ENCODE measurements around the gene DCLRE1A. TPM values are rescaled to one million over a fixed set of nuclear protein-coding genes. Genes with fewer than 3 reads are reported as not detected.
A peak's percentile ranks its signal among the peaks of the same experiment; 100 is the strongest.

The DCLRE1A gene
- total and polyA plus RNA-seq, 9 of the 15 experiments (the other 6 are each of a cell fraction or from before 2014, with no cell fraction given), result 8.5 to 25.5 (median 15.5) TPM

- TF ChIP-seq SFPQ (IDR thresholded peaks at IDR 0.05; ENCODE audit: low read depth, low read length), result no peak
- TF ChIP-seq, protein P1, sequence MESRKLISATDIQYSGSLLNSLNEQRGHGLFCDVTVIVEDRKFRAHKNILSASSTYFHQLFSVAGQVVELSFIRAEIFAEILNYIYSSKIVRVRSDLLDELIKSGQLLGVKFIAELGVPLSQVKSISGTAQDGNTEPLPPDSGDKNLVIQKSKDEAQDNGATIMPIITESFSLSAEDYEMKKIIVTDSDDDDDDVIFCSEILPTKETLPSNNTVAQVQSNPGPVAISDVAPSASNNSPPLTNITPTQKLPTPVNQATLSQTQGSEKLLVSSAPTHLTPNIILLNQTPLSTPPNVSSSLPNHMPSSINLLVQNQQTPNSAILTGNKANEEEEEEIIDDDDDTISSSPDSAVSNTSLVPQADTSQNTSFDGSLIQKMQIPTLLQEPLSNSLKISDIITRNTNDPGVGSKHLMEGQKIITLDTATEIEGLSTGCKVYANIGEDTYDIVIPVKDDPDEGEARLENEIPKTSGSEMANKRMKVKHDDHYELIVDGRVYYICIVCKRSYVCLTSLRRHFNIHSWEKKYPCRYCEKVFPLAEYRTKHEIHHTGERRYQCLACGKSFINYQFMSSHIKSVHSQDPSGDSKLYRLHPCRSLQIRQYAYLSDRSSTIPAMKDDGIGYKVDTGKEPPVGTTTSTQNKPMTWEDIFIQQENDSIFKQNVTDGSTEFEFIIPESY (CRISPR knock-in tag; IDR thresholded peaks at IDR 0.05), result no peak
- TF ChIP-seq ZNF274 (IDR thresholded peaks at IDR 0.05; ENCODE audit: borderline replicate concordance, low read depth, low read length), result no peak
- TF ChIP-seq ATF7 (IDR thresholded peaks at IDR 0.05), result no peak
- 0 out of 2 replicates have a peak, but pooled peaks have one; percentile 29 for TF ChIP-seq FOXM1 (IDR thresholded peaks at IDR 0.05; ENCODE audit: low read depth)
- TF ChIP-seq FOXM1 (CRISPR knock-in tag; IDR thresholded peaks at IDR 0.05; ENCODE audit: low read depth), result no peak
- TF ChIP-seq KAT8 (IDR thresholded peaks at IDR 0.05; ENCODE audit: low read depth), result no peak
- TF ChIP-seq PCBP1 (IDR thresholded peaks at IDR 0.05; ENCODE audit: low read depth, low read length, poor library complexity, severe bottlenecking), result no peak
- TF ChIP-seq, protein P2, sequence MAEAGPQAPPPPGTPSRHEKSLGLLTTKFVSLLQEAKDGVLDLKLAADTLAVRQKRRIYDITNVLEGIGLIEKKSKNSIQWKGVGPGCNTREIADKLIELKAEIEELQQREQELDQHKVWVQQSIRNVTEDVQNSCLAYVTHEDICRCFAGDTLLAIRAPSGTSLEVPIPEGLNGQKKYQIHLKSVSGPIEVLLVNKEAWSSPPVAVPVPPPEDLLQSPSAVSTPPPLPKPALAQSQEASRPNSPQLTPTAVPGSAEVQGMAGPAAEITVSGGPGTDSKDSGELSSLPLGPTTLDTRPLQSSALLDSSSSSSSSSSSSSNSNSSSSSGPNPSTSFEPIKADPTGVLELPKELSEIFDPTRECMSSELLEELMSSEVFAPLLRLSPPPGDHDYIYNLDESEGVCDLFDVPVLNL (CRISPR knock-in tag; IDR thresholded peaks at IDR 0.05; ENCODE audit: low read depth), result no peak
- TF ChIP-seq SRSF3 (IDR thresholded peaks at IDR 0.05; ENCODE audit: insufficient read depth, low read length), result no peak
- no peak for TF ChIP-seq HNRNPH1 (optimal IDR thresholded peaks at IDR 0.05; ENCODE audit: low read depth, low read length)
- TF ChIP-seq ETS1 (conservative IDR thresholded peaks at IDR 0.05; ENCODE audit: control insufficient read depth, low read depth, low read length), result no peak
- TF ChIP-seq SRSF1 (IDR thresholded peaks at IDR 0.05; ENCODE audit: low read depth, low read length), result no peak
- no peak for TF ChIP-seq CEBPG (CRISPR knock-in tag; IDR thresholded peaks at IDR 0.05)
- no peak for TF ChIP-seq CEBPG (tag; conservative IDR thresholded peaks at IDR 0.05 in 1 of 2, IDR thresholded peaks at IDR 0.05 in 1 of 2)
- TF ChIP-seq ATF4 (CRISPR knock-in tag; IDR thresholded peaks at IDR 0.05), result no peak
- no peak for TF ChIP-seq SAFB (IDR thresholded peaks at IDR 0.05; ENCODE audit: borderline replicate concordance, low read depth, low read length)
- TF ChIP-seq DDX20 (tag; IDR thresholded peaks at IDR 0.05; ENCODE audit: low read depth), result no peak
- no peak for TF ChIP-seq ZNF57 (CRISPR knock-in tag; IDR thresholded peaks at IDR 0.05)
- no peak for TF ChIP-seq FOXJ2 (tag; IDR thresholded peaks at IDR 0.05)
Measured at GRCh38 chr10:113854013-113854760, at the start of gene DCLRE1A, which contains the start of gene NHLRC2 (continued).
